Neuronal stem cell (in vitro differentiated cells): ENCODE results near the gene GJA10.
"Not testable (repeated sequence)": the region's sequence is repeated elsewhere in the genome, so short reads cannot be mapped to it uniquely, and the experiment has no call there.

Source experiments
- DNase-seq: peaks from one replicate; pipeline ENCODE4 v3.0.0-alpha.2; 2013; ENCODE audit warnings: low spot score
- H2AFZ ChIP-seq: one replicate; pipeline ENCODE4 v1.6.1; 2013; ENCODE audit warnings: mild to moderate bottlenecking, low read length, inconsistent platforms
- H2AK5ac ChIP-seq: 2 replicates; pipeline ENCODE4 v1.6.1; 2013; ENCODE audit warnings: low read depth, mild to moderate bottlenecking, inconsistent platforms, low read length, moderate library complexity, mixed read lengths
- H2BK120ac ChIP-seq: 2 replicates; pipeline ENCODE4 v1.6.1; 2013; ENCODE audit warnings: low read depth, mild to moderate bottlenecking, inconsistent platforms, low read length, moderate library complexity, mixed read lengths
- H2BK12ac ChIP-seq: one replicate; pipeline ENCODE4 v1.6.1; 2013; ENCODE audit warnings: low read length, inconsistent platforms
- H2BK15ac ChIP-seq: 2 replicates; pipeline ENCODE4 v1.6.1; 2013; ENCODE audit warnings: mild to moderate bottlenecking, low read length, inconsistent platforms, mixed read lengths
- H2BK5ac ChIP-seq: one replicate; pipeline ENCODE4 v1.6.1; 2013; ENCODE audit warnings: inconsistent platforms, mild to moderate bottlenecking, low read length, moderate library complexity
- H3K14ac ChIP-seq: one replicate; pipeline ENCODE4 v1.6.1; 2013; ENCODE audit warnings: low read length, inconsistent platforms
- H3K18ac ChIP-seq: 2 replicates; pipeline ENCODE4 v1.6.1; 2013; ENCODE audit warnings: low read length, inconsistent platforms
- H3K23ac ChIP-seq: 2 replicates; pipeline ENCODE4 v1.6.1; 2013; ENCODE audit warnings: low read depth, mild to moderate bottlenecking, mixed read lengths, low read length, inconsistent platforms; ENCODE audit not compliant: poor library complexity
- H3K27ac ChIP-seq: replicated peaks from 3 replicates; pipeline ENCODE4 v1.5.1; 2013; ENCODE audit warnings: low read length, inconsistent platforms
- H3K27me3 ChIP-seq, 3 experiments: 2 replicates each; pipeline ENCODE4 v1.6.1; 2013; ENCODE audit warnings: low read length in 3 of 3, mild to moderate bottlenecking in 2 of 3, inconsistent platforms in 1 of 3, low read depth in 1 of 3, mixed read lengths in 1 of 3, moderate library complexity in 1 of 3; ENCODE audit not compliant: control insufficient read depth in 3 of 3, insufficient read depth in 3 of 3
- H3K36me3 ChIP-seq, 2 donors: replicated peaks in 1 of 2; 2 replicates each; pipeline ENCODE4 v1.6.1; 2013; ENCODE audit warnings: low read length in 2 of 2; ENCODE audit not compliant: control insufficient read depth in 2 of 2, insufficient read depth in 2 of 2
- H3K4ac ChIP-seq: 2 replicates; pipeline ENCODE4 v1.6.1; 2013; ENCODE audit warnings: inconsistent platforms, mild to moderate bottlenecking, low read length, moderate library complexity
- H3K4me1 ChIP-seq, 2 donors: 1 replicate in 1 of 2; 2 replicates in 1 of 2; pipeline ENCODE4 v1.6.1; 2013; ENCODE audit warnings: low read length in 2 of 2, low read depth in 1 of 2; ENCODE audit not compliant: control insufficient read depth in 2 of 2, insufficient read depth in 1 of 2
- H3K4me2 ChIP-seq: one replicate; pipeline ENCODE4 v1.6.1; 2013; ENCODE audit warnings: mild to moderate bottlenecking, low read length, inconsistent platforms; ENCODE audit not compliant: insufficient read depth, poor library complexity, severe bottlenecking
- H3K4me3 ChIP-seq, 2 donors: 2 replicates each; pipeline ENCODE4 v1.5.1; 2013; ENCODE audit warnings: low read length in 2 of 2, mild to moderate bottlenecking in 2 of 2, inconsistent platforms in 1 of 2, moderate library complexity in 1 of 2
- H3K79me1 ChIP-seq: one replicate; pipeline ENCODE4 v1.6.1; 2013; ENCODE audit warnings: low read depth, mild to moderate bottlenecking, inconsistent platforms, low read length, moderate library complexity
- H3K9ac ChIP-seq: one replicate; pipeline ENCODE4 v1.6.1; 2013; ENCODE audit warnings: mild to moderate bottlenecking, low read depth, low read length, inconsistent platforms; ENCODE audit not compliant: poor library complexity
- H3K9me3 ChIP-seq, 2 donors: replicated peaks in 1 of 2; 2 replicates each; pipeline versions ENCODE3 to v1.6.1; 2013; ENCODE audit warnings: low read length in 2 of 2, mild to moderate bottlenecking in 2 of 2, inconsistent platforms in 1 of 2, low read depth in 1 of 2, mixed read lengths in 1 of 2, moderate library complexity in 1 of 2; ENCODE audit not compliant: control insufficient read depth in 2 of 2, insufficient read depth in 1 of 2
- H4K8ac ChIP-seq: one replicate; pipeline ENCODE4 v1.6.1; 2013; ENCODE audit warnings: low read depth, mild to moderate bottlenecking, inconsistent platforms, low read length, moderate library complexity
- H4K91ac ChIP-seq: one replicate; pipeline ENCODE4 v1.6.1; 2013; ENCODE audit warnings: low read length, low read depth, mild to moderate bottlenecking, inconsistent platforms; ENCODE audit not compliant: poor library complexity
- WGBS, 2 donors: extraction: QIAGEN DNeasy Blood & Tissue Kit; methylation state at CpG; one replicate each; pipeline ENCODE4 v1.1.7; 2013; ENCODE audit warnings: missing lambda C conversion rate in 2 of 2, mixed read lengths in 1 of 2; ENCODE audit not compliant: insufficient read length in 2 of 2, insufficient replicate concordance in 1 of 2; ENCODE audit errors: extremely low coverage in 2 of 2; 5-methylcytosine and 5-hydroxymethylcytosine counted together

GJA10 gene

GRCh38 chr6:89895276-89895874, 1.1 kb downstream of the GJA10 start:
- no peak overlapping the region for H4K8ac ChIP-seq
- H4K91ac ChIP-seq = no peak overlapping the region
- H3K4me1 ChIP-seq = peaks cover 0 to 8% of the 10 kb centered on the region in 2 donors
- DNase-seq = peak; percentile 63
- no peak overlapping the region for H2BK15ac ChIP-seq
- H3K4ac ChIP-seq = no peak overlapping the region
- no peaks in the 10 kb centered on the region for H3K9me3 ChIP-seq
- H3K27me3 ChIP-seq = peaks cover 0 to 1% (median 0%) of the 10 kb centered on the region in 3 experiments
- no peak overlapping the region for H3K23ac ChIP-seq
- no peak overlapping the region for H3K4me3 ChIP-seq
- no peak overlapping the region for H3K18ac ChIP-seq
- WGBS, 2 donors = no CpG with 5 or more reads among the region's 8 CpGs
- no peak overlapping the region for H2AK5ac ChIP-seq
- no peak overlapping the region for H3K27ac ChIP-seq
- no peak overlapping the region for H2BK12ac ChIP-seq
- H2AFZ ChIP-seq = no peak overlapping the region
- no peak overlapping the region for H3K14ac ChIP-seq
- H3K36me3 ChIP-seq = no peaks in the 10 kb centered on the region
- H3K9ac ChIP-seq = no peak overlapping the region
- H3K79me1 ChIP-seq = no peaks in the 10 kb centered on the region
- H2BK5ac ChIP-seq = no peak overlapping the region
- H2BK120ac ChIP-seq = no peak overlapping the region
- H3K4me2 ChIP-seq = no peak overlapping the region

GRCh38 chr6:89910001-89910901, 16.0 kb downstream of the GJA10 start:
- H3K4me3 ChIP-seq, H4K91ac ChIP-seq, H3K9ac ChIP-seq, H3K23ac ChIP-seq, H3K79me1 ChIP-seq, H3K4me1 ChIP-seq, H3K27me3 ChIP-seq, H2BK12ac ChIP-seq, H3K14ac ChIP-seq, H2BK120ac ChIP-seq, H4K8ac ChIP-seq, H2BK5ac ChIP-seq, H2BK15ac ChIP-seq, H3K9me3 ChIP-seq, H2AK5ac ChIP-seq, H3K36me3 ChIP-seq, H3K4ac ChIP-seq: not testable (repeated sequence)
- Histone ChIP-seq H3K27ac (peak overlapping the region; percentile 96), H3K4me2 (peak overlapping the region; percentile 38), H2AFZ (peak overlapping the region; percentile 72), H3K18ac (peak overlapping the region; percentile 53)
- WGBS, 2 donors = no CpG with 5 or more reads among the region's 10 CpGs
- peak; percentile 14 for DNase-seq

GRCh38 chr6:89910902-89911240, 16.6 kb downstream of the GJA10 start:
- Histone ChIP-seq H3K27ac (peak overlapping the region; percentile 94), H3K36me3 (no peaks in the 10 kb centered on the region), H4K8ac (no peak overlapping the region), H2BK12ac (no peak overlapping the region), H3K4me1 (peaks cover 2 to 7% of the 10 kb centered on the region in 2 donors), H2AK5ac (no peak overlapping the region), H3K23ac (no peak overlapping the region), H2AFZ (peak overlapping the region; percentile 74), H2BK120ac (no peak overlapping the region), H3K9ac (no peak overlapping the region), H4K91ac (no peak overlapping the region), H3K18ac (no peak overlapping the region), H3K79me1 (no peaks in the 10 kb centered on the region), H3K27me3 (no peaks in the 10 kb centered on the region), H3K14ac (no peak overlapping the region), H3K4me2 (no peak overlapping the region), H2BK5ac (no peak overlapping the region), H3K9me3 (peaks cover 0 to 7% of the 10 kb centered on the region in 2 donors), H2BK15ac (no peak overlapping the region), H3K4me3 (no peak overlapping the region), H3K4ac (no peak overlapping the region)
- DNase-seq = no peak
- WGBS, 2 donors = no CpG with 5 or more reads among the region's 1 CpG

GRCh38 chr6:89916136-89916920, 22.1 kb downstream of the GJA10 start:
- Histone ChIP-seq H3K4ac (no peak overlapping the region), H3K79me1 (no peaks in the 10 kb centered on the region), H4K8ac (no peak overlapping the region), H3K27me3 (no peaks in the 10 kb centered on the region), H3K9ac (no peak overlapping the region), H3K23ac (no peak overlapping the region), H4K91ac (no peak overlapping the region), H2AFZ (no peak overlapping the region), H2BK5ac (no peak overlapping the region), H3K18ac (no peak overlapping the region), H3K14ac (no peak overlapping the region), H2BK12ac (no peak overlapping the region), H3K4me1 (no peaks in the 10 kb centered on the region), H3K4me2 (no peak overlapping the region), H3K36me3 (no peaks in the 10 kb centered on the region), H3K9me3 (peaks cover 6 to 16% of the 10 kb centered on the region in 2 donors), H2AK5ac (no peak overlapping the region), H2BK120ac (no peak overlapping the region), H3K4me3 (no peak overlapping the region), H2BK15ac (no peak overlapping the region), H3K27ac (no peak overlapping the region)
- no peak for DNase-seq
- no CpG with 5 or more reads among the region's 3 CpGs for WGBS, 2 donors
